ENCODE data around the gene SNRNP27. TPM values are rescaled to one million over a fixed set of nuclear protein-coding genes. Genes with fewer than 3 reads are reported as not detected.

The SNRNP27 gene
- total and polyA plus RNA-seq, 2 of the 8 experiments (the other 6 are each of a cell fraction or from before 2014, with no cell fraction given), result 11.1 to 40.5 TPM

DNA sequence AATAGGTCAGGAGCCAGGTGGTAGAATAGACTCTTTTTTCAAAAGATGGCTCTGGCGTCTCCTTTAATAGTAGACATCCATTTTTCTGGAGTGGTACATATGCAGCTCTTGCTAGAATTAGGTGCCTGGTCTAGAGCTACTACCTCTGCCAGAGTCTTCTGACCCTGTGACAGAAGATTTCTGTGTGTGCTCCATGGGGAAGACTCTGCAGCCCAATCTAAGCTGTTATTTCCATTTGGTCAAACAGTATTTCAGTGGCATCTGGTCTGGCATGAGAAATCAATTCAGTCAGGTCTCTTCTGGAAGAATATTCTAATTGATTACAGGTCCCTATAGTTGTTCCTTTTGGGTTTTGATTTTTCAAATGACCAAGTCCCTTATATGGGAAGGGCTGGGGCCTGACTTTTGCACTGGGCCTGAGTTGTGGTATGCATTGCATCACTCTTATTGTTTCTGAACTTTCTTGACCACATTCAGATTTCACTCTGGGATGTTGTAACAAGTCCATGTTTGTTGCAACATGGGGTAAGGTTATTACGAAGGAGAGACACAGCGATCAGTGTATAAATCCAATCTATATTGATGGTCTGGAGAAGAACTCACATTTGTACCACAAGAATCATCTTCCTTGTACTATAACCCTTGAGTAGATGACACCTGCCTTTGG, 33.2 kb downstream of the SNRNP27 start (continued):
- no peak for TF ChIP-seq NRF1 (IDR thresholded peaks at IDR 0.05; ENCODE audit: low read depth, low read length)
- TF ChIP-seq GTF2F1 (IDR thresholded peaks at IDR 0.05; ENCODE audit: borderline replicate concordance, low read depth, low read length), result no peak
- TF ChIP-seq CTBP2 (IDR thresholded peaks at IDR 0.05; ENCODE audit: borderline replicate concordance, insufficient read depth, insufficient read length, low read length), result no peak
- no peak for TF ChIP-seq SRF (IDR thresholded peaks at IDR 0.05; ENCODE audit: low read depth, low read length)
- no peak for TF ChIP-seq CBX8 (IDR thresholded peaks at IDR 0.05; ENCODE audit: borderline replicate concordance, low read depth, low read length)

All from H1 (cell line).